Left hindlimb (tissue), 1 donor: Measurements from ENCODE around the gene CEBPA.
A peak's percentile ranks its signal among the peaks of the same experiment; 100 is the strongest.
"Not testable (repeated sequence)": the region's sequence is repeated elsewhere in the genome, so short reads cannot be mapped to it uniquely, and the experiment has no call there.

Experiments used
- DNase-seq: peaks from one replicate; pipeline ENCODE4 v3.0.0-alpha.2; 2018

CEBPA gene

DNA sequence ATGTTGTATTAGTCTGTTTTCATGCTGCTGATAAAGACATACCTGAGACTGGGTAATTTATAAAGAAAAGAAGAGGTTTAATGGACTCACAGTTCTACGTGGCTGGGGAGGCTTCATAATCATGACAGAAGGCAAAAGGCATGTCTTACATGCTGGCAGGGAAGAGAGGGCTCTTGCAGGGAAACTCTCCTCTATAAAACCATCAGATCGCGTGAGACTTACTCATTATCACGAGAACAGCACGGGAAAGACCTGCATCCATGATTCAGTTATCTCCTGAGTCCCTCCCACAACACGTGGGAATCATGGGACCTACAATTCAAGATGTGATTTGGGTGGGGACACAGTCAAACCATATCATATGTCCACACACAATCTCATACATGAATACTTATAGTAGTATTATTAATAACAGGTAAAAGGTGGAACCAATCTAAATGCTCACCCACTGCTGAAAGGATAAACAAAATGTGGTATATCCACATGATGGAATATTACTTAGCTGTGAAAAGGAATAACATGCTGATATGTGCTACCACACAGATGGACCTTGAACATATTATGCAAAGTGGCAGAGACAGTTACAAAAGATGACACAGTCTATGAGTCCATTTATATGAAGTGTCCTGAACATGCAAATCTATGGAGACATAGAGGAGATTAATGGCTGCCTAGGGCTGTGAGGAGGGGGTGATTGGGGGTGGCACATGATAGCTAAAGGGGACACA, 20.9 kb upstream of the CEBPA start:
- DNase-seq: no peak

DNA sequence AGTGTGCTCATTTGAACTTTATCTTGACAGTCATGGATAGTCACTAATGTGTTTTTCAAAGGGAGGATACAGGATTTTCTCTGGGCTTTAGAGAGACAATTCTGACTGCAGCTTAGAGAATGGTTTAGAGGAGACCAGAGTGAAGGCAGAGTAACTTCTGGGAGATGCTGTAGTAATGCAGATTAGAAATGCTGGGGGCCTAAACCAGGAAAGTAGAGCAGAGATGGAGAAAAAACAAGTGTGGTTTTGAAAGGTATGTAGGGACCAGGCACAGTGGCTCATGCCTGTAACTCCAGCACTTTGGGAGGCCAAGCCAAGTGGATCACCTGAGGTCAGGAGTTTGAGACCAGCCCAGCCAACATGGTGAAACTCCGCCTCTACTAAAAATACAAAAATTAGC, 18.3 kb upstream of the CEBPA start:
- no peak for DNase-seq

DNA sequence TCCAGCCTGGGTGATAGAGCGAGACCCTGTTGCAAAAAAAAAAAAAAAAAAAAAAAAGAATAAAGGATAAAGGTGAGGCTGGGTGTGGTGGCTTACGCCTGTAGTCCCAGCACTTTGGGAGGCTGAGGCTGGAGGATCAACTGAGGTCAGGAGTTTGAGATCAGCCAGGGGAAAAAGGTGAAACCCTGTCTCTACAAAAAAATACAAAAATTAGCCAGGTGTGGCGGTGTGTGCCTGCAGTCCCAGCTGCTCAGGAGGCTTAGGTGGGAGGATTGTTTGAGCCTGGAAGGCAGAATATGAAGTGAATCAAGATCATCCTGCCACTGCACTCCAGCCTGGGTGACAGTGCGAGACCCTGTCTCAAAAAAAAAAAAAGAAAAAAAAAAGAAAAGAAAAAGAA, 15.7 kb upstream of the CEBPA start:
- not testable (repeated sequence) for DNase-seq

DNA sequence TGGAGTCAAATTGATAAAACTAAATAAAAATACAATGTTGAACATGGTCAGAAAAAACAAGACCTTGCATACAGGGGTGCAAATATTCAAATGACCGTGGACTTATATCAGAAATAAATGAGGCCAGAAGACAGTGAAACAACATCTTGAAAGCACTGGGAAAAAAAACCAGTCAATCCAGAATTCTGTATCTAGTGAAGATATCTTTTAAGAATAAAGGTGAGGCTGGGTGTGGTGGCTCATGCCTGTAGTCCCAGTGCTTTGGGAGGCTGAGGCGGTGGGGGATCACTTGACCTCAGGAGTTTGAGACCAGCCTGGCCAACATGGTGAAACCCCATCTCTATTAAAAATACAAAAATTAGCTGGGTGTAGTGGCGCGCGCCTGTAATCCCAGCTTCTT, 15.2 kb upstream of the CEBPA start:
- DNase-seq: no peak

DNA sequence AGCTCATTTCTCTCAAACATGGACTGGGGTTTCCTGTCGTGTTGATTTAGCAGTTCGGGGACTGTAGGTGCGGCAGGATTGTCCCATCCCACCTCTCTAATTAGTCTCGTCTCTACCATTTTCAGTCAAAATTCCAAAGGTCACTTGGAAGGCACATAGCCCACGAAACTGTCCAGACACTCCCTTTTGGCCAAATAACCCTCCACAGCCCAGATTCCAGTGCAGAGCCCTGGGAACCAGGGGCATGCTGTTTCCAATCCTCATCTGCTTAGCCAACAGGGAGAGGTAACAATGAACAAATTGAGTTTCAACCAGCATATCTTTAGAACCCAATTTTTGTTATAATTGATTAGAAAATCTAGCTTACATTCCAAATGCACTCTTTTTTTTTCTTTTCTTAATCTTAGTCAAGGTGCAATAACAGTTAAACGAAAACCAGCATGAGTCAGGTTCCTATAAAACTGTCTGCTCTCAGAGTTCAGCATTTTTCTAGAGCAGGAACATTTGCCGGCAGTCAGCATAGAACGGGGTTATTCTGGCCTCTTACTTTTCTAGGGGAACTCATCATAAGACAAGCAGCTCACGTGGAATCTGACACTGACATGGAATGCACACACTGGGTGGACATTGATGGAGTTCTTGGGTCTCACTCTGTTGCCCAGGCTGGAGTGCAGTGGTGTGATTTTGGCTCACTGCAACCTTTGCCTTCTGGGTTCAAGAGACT, 14.4 kb upstream of the CEBPA start:
- no peak for DNase-seq

DNA sequence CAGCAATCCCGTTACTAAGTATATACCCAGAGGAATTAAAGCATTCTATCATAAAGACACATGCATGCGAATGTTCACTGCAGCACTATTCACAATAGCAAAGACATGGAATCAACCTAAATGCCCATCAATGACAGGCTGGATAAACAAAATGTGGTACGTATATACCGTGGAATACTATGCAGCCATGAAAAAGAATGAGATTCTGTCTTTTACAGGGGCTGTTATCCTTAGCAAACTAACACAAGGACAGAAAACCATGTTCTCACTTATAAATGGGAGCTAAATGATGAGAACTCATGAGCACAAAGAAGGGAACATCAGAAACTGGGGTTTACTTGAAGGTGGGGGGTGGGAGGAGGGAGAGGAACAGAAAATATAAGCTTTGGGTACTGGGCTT, 10.5 kb upstream of the CEBPA start:
- not testable (repeated sequence) for DNase-seq

DNA sequence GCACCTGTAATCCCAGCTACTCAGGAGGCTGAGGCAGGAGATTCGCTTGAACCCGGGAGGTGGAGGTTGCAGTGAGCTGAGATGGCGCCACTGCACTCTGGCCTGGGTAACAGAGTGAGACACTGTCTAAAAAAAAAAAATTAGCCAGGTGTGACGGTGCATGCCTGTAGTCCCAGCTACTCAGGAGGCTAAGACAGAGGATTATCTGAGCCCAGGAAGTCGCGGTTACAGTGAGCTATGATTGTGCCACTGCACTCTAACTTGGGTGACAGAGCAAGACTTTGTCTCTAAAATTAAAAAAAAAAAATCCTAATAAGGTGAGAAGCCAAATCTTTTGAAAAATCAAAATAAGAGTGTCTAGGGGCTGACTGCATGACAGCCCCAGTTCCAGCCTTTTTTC, 9.7 kb upstream of the CEBPA start:
- no peak for DNase-seq

DNA sequence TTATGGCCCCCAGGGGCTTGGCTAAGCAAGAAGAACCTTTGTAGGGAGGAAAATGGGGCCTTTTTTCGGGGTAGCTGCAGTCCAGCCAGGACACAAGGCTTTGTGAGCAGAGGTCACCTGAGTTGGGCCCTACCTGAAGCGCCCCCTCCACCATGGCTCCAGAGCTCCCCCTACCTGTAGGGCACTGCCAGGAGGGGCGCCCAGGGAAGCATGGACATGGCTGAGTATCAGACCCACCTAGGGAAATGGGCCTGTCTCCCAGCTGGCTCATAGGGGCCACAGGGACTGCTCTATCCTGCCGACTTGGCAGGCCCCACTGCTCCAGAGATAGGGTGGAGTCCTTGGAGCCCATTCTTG, 9.0 kb upstream of the CEBPA start:
- DNase-seq: no peak

DNA sequence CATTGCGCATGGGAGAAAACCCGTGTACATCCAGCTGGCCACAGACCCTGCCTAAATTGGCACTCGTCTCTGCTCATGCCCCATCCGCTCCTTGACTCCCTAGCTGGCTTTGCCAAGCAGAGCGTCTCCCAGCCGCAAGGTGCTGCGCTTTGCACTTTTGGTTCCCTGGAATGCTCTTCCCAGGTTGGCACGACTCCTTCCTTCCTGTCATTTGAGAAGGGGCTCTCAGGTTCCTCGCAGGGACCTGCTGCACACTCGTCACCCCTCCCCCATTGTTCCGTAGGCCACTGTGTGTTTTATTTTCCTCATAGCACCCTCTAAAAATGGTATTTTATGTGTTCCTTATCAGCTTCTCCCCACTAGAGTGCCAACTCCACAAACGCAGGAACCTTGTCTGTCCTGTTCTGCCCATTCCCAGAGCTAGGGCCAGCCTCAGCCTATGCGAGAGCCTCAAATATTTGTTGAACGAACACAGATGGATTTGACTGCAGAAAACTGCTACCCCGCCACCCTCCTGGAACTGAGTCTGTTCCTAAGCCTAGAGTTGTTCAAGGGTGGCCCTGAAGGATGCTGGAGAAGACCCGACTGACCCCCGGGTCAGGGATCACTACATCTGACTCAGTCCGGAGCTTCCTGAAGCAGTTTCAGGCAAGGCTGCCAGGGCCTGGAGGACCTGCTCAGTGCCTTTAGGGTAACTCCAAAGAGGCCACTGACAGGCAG, 8.4 kb upstream of the CEBPA start:
- DNase-seq: no peak

DNA sequence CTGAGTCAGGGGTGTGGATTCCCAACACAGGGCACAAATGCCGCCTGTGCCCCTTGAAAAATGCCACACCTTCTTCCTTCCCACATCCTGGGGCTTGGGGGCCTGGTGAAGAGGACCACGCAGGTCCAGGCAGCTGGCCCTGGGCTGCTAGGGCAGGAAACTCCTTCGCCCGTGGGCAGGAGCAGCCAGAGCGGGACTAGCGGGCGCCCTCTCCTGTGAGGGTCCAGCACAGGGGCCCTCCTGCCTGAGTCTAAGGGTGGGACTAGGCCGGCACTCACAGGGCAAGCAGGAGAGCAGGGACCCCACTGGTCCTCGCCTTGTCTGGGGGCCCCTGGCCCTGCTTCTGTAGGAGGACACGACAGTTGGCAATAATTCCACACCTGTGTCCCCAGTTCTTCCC, 7.5 kb upstream of the CEBPA start:
- no peak for DNase-seq

DNA sequence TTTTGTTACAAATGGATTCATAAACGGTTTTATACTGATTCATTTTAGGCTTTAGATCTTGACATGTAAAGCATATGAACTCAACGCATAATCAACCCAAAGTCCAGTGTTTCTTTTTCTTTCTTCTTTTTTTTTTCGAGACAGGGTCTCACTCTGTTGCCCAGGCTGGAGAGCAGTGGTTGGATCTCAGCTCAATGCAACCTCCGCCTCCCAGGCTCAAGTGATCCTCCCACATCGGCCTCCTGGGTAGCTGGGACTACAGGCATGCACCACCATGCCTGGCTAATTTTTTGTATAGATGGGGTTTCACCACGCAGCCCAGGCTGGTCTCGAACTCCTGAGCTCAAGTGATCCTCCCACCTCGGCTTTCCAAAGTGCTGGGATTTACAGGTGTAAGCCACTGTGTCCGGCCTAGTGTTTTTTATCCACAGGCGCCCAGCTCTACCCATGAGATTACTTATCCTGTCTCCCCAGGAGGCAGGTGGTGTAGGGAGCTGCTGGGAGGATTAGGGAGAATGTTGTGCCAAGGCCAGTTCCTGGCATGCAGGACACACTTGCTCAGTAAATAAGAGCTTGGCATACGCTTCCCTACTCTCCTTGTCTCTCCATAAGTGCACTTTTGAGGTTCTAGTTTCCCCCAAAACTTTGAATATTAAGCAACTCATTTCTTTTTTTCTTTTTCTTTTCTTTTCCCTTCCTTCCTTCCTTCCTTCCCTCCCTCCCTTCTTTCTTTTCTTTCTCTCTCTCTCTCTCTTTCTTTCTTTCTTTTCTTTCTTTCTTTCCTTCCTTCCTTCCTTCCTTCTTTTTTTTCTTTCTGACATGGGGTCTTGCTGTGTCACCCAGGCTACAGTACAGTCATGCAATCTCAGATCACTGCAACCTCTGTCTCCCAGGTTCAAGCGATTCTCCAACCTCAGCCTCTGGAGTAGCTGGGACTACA, 4.8 kb upstream of the CEBPA start:
- DNase-seq: no peak

DNA sequence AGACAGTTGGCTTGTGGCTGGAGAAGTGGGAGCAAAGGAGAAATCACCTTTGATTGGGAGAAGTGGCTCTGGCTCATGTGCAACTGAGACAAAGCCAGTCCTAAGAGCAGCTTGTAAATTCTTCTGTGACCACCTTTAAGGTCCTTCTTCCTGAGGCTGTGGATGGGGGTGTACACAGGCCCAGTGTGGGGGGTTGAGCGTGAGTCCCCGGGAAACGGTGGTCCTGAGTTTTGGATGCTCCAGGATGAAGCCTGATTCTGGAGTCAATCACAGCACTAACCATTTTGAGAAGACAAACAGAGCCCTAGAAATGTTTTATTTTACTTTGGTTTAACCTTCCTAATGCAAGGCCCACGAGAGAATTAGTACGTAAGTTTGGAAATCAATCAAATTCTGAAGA, 3.9 kb upstream of the CEBPA start:
- no peak for DNase-seq

DNA sequence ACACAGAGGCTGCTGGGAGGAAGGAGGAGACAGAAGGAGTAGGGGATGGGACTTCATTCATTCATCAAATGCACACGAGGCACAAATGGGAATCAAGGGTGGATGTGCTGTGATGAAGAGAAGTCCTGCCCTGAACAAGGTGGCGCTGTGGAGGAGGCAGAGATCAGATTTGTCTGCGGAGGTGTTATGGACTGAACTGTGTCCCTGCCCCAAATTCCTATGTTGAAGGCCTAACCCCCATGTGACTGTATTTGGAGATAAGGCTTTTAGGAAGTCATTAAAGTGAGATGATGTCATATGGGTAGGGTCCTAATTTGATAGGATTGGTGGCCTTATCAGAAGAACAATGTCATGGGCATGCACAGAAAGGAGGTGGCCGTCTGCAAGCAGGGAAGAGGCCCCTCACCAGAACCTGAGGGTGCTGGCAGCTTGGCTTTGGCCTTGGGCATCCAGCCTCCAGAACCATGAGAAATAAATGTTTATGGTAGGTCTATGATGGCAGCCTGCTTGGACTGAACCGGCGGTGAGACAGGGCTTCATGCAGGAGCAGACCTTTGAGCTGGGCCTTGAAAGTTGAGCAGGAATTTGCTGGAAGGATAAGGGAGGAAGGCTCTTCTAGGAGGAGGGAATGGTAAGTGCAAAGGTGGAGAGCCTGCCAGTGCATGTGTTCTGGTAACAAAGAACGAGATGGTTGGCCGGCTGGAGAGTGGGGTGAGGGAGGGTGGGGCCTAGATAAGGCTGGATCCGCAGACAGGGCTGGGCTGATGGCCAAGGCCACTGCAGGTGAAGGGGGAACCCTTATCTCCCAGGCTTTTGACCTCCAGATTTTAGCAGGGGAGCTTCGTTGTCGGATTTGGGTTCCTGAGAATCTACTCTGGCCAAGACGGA, 2.7 kb upstream of the CEBPA start:
- DNase-seq: no peak

DNA sequence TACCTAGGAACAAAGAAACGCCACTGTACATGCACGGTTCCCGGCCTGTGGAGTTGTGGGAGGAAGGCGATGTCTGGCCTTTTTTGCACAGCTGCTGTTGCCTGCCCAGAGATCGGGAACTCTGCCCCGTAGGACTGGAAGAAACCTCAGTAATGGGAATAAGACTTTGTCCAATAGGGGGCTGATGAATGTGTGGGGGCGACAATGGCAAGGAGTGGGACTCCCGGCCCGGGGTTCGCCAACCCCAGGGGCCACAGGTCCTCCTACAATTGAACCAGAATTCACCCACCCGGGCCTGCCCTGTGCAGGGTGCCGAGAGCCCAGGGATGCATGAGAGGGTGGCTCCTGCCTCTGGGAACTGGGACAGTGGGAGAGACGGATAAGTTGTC, 2.0 kb upstream of the CEBPA start:
- DNase-seq: no peak

DNA sequence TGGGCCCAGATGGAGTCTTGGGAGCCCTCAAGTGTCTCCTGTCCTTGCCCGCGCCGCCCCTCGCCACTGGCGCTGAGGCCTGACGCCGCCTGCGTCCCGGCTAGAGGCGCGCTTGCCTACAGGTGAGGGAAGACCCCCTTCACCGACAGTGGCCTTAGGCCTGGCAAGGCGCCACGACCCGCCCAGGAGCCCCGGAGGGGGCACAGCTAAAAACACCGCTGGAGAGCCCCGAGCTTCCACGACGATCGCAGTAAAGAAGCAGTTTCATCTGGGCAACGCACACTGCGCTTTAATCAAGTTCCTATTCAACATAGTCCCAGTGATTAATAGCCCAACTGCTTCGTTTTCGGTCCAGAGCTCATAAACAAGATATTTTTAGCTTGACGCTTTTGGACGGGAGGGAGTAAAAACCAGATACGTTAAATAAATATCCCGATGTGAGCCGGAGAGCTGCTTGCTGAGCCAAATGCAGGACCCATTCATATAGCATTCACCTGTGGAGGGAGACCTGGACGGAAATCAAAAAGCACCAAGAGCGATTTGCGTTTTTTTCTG, 1.5 kb upstream of the CEBPA start:
- no peak for DNase-seq

DNA sequence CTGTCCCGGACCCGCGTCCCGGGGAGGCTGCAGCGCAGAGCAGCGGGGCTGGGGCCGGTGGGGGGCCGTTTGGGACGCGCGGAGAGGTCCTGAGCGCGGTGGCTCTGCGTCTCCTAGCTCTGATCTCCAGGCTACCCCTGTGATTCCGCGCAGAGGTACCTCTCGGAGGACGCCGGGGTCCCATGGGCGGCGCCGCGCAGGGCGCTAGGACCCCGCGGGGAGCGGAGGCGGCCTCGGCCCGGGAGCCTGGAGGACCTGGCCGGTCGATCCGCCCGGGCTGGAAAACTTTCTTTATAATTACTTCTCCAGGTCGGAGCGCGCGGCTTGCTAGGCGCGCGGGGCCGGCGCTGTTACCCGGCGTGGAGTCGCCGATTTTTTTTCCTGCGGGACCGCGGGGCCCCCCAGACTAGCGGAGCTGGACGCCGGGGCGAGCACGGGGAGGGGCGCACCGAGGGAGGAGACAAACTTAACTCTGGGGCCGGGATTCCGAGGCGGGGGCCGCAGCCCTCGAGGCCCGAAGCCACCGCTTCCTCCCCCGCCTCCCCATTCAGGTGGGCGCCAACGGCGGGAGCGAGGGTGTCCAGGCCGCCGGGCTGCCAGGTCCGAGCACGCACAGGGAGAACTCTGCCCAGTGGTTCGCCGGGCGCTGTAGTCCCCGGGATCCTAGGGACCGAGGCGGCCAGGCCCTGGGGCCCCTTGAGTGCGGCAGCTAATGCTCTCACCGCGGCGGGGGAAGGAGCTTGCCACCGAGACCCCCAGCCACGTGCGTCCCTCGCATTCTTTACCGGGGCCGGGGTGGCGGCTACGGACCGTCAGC, 848 bp upstream of the CEBPA start:
- DNase-seq: peak; percentile 76

DNA sequence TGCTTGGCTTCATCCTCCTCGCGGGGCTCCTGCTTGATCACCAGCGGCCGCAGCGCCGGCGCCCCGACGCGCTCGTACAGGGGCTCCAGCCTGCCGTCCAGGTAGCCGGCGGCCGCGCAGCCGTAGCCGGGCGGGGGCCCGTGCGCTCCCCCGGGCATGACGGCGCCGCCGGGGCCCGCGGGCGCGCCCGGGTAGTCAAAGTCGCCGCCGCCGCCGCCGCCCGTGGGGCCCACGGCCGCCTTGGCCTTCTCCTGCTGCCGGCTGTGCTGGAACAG, 497 bp downstream of the CEBPA start:
- DNase-seq: no peak

DNA sequence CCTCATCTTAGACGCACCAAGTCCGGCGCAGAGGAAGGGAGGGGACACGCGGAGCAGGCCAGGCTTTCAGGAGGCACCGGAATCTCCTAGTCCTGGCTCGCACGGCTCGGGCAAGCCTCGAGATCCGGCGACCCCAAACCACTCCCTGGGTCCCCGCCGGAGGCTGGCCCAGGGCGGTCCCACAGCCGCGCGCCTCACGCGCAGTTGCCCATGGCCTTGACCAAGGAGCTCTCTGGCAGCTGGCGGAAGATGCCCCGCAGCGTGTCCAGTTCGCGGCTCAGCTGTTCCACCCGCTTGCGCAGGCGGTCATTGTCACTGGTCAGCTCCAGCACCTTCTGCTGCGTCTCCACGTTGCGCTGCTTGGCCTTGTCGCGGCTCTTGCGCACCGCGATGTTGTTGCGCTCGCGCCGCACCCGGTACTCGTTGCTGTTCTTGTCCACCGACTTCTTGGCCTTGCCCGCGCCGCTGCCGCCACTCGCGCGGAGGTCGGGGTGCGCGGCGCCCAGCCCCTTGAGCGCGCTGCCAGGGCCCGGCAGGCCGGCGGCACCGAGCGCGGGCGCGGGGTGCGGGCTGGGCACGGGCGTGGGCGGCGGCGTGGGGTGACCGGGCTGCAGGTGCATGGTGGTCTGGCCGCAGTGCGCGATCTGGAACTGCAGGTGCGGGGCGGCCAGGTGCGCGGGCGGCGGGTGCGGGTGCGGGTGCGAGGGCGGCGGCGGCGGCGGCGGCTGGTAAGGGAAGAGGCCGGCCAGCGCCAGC, 1.0 kb downstream of the CEBPA start:
- DNase-seq: no peak

DNA sequence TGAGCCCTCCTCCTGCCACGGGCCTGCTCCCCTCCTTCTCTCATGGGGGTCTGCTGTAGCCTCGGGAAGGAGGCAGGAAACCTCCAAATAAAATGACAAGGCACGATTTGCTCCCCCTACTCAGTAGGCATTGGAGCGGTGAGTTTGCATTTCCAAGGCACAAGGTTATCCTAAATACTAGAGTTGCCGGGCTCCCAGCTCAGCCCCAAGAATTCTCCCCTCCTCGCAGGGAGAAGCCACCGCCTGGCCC, 1.5 kb downstream of the CEBPA start:
- DNase-seq: no peak
